Testis (tissue), 2 donors: ENCODE measurements around the gene RPA1.

Source experiments
- POLR2A ChIP-seq: fragments of 450-650 bp; IDR thresholded peaks from one replicate; pipeline ENCODE4 v1.6.1; 2017; ENCODE audit warnings: antibody characterized with exemption, mild to moderate bottlenecking, moderate library complexity
- TF ChIP-seq, protein P1 (sequence below), 3 experiments: fragments of 450-650 bp in 2 of 3; fragments of 200-600 bp in 1 of 3; sonication (generic) in 1 of 3; IDR thresholded peaks; one replicate each; pipeline ENCODE4 v1.5.1; 2016 to 2019; ENCODE audit warnings: antibody characterized with exemption in 3 of 3, mild to moderate bottlenecking in 2 of 3, moderate library complexity in 1 of 3

DNA sequence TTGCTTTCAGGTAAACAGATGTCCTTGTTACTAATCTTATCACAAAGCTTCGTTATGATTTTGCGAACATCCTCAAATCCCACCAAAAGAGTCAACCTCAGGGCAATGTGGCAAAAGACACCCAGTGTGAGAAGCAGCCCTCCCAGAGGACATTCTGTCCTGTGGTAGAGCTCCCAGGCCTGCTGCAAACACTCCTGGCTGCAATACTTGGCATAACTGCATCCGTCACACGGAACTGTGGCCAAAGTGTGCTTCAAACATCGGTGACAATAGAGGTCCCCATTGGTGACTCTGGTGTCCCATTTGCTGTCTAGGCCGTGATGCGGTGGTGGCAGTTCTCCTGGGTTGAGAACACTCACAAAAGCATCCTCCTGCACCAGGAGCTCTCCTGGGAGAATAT lies 29.6 kb upstream of the RPA1 start:
- TF ChIP-seq, protein P1, sequence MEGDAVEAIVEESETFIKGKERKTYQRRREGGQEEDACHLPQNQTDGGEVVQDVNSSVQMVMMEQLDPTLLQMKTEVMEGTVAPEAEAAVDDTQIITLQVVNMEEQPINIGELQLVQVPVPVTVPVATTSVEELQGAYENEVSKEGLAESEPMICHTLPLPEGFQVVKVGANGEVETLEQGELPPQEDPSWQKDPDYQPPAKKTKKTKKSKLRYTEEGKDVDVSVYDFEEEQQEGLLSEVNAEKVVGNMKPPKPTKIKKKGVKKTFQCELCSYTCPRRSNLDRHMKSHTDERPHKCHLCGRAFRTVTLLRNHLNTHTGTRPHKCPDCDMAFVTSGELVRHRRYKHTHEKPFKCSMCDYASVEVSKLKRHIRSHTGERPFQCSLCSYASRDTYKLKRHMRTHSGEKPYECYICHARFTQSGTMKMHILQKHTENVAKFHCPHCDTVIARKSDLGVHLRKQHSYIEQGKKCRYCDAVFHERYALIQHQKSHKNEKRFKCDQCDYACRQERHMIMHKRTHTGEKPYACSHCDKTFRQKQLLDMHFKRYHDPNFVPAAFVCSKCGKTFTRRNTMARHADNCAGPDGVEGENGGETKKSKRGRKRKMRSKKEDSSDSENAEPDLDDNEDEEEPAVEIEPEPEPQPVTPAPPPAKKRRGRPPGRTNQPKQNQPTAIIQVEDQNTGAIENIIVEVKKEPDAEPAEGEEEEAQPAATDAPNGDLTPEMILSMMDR (IDR thresholded peaks at IDR 0.05): no peak
- TF ChIP-seq POLR2A: no peak
